H7 (cell line): ENCODE measurements around the gene LRRFIP1. TPM values are rescaled to one million over a fixed set of nuclear protein-coding genes. Genes with fewer than 3 reads are reported as not detected.
A peak's percentile ranks its signal among the peaks of the same experiment; 100 is the strongest.

ENCODE experiments used
- DNase-seq: peaks from one replicate; pipeline ENCODE4 v3.0.0; 2012
- H3K27me3 ChIP-seq: 2 replicates; pipeline ENCODE4 v1.6.0; 2011; ENCODE audit warnings: mild to moderate bottlenecking, low read length; ENCODE audit not compliant: control insufficient read depth, insufficient read depth
- H3K36me3 ChIP-seq: replicated peaks from 2 replicates; pipeline ENCODE4 v1.5.1; 2011; ENCODE audit warnings: low read length; ENCODE audit not compliant: control insufficient read depth, insufficient read depth
- H3K4me3 ChIP-seq: 2 replicates; pipeline ENCODE4 v1.5.1; 2011; ENCODE audit warnings: low read depth, mild to moderate bottlenecking, control low read depth, low read length, moderate library complexity; ENCODE audit not compliant: insufficient read depth
- total RNA-seq: library from RNA; depleted of rRNA; stranded (reverse); fragments of >200 nt; shearing (Covaris generic); gene quantifications from 2 replicates; pipeline ENCODE4 v1.2.3, GENCODE V29; 2014

Gene LRRFIP1
- total RNA-seq, 1 experiment from 2014 or later = 49.9 TPM

GRCh38 chr2:237650455-237650850, 23.1 kb downstream of the LRRFIP1 start:
- DNase-seq = no peak
- H3K27me3 ChIP-seq = no peaks in the 10 kb centered on the region
- no peak overlapping the region for H3K4me3 ChIP-seq

GRCh38 chr2:237651761-237652160, 24.4 kb downstream of the LRRFIP1 start:
- Histone ChIP-seq H3K27me3 (no peaks in the 10 kb centered on the region), H3K4me3 (no peak overlapping the region), H3K36me3 (no peaks in the 10 kb centered on the region; the same call in 1 of the 2 replicates)
- no peak for DNase-seq

More at GRCh38 chr2:237650455-237650850, 23.1 kb downstream of the LRRFIP1 start:
- no peaks in the 10 kb centered on the region; the same call in 1 of the 2 replicates for H3K36me3 ChIP-seq

- H3K36me3 ChIP-seq = no peaks in the 10 kb centered on the region; the same call in 1 of the 2 replicates
- no peak for DNase-seq
- no peaks in the 10 kb centered on the region for H3K27me3 ChIP-seq
- no peak overlapping the region for H3K4me3 ChIP-seq
Measured at GRCh38 chr2:237652181-237652580, 24.8 kb downstream of the LRRFIP1 start.

GRCh38 chr2:237652854-237653253, 25.5 kb downstream of the LRRFIP1 start:
- H3K27me3 ChIP-seq = no peaks in the 10 kb centered on the region
- no peak overlapping the region for H3K4me3 ChIP-seq
- no peak for DNase-seq
- no peaks in the 10 kb centered on the region; the same call in 1 of the 2 replicates for H3K36me3 ChIP-seq

GRCh38 chr2:237653776-237654558, 26.6 kb downstream of the LRRFIP1 start:
- H3K27me3 ChIP-seq = no peaks in the 10 kb centered on the region
- H3K4me3 ChIP-seq = no peak overlapping the region
- H3K36me3 ChIP-seq = no peaks in the 10 kb centered on the region; the same call in 1 of the 2 replicates
- DNase-seq = no peak

- H3K4me3 ChIP-seq = no peak overlapping the region
- H3K27me3 ChIP-seq = no peaks in the 10 kb centered on the region
- H3K36me3 ChIP-seq = no peaks in the 10 kb centered on the region; the same call in 1 of the 2 replicates
- no peak for DNase-seq
Measured at GRCh38 chr2:237657063-237657462, 29.7 kb downstream of the LRRFIP1 start.

- Histone ChIP-seq H3K27me3 (no peaks in the 10 kb centered on the region), H3K36me3 (no peaks in the 10 kb centered on the region), H3K4me3 (no peak overlapping the region)
- no peak for DNase-seq
Measured at GRCh38 chr2:237660381-237660900, 33.1 kb downstream of the LRRFIP1 start.

GRCh38 chr2:237661270-237661669, 33.9 kb downstream of the LRRFIP1 start:
- Histone ChIP-seq H3K36me3 (no peaks in the 10 kb centered on the region), H3K27me3 (no peaks in the 10 kb centered on the region)
- DNase-seq = no peak

GRCh38 chr2:237661799-237662328, 34.5 kb downstream of the LRRFIP1 start:
- no peaks in the 10 kb centered on the region for H3K27me3 ChIP-seq
- no peak for DNase-seq
- no peak overlapping the region for H3K4me3 ChIP-seq
- no peaks in the 10 kb centered on the region for H3K36me3 ChIP-seq

More at GRCh38 chr2:237661270-237661669, 33.9 kb downstream of the LRRFIP1 start:
- H3K4me3 ChIP-seq = no peak overlapping the region

- Histone ChIP-seq H3K36me3 (no peaks in the 10 kb centered on the region), H3K27me3 (no peaks in the 10 kb centered on the region), H3K4me3 (no peak overlapping the region)
- peak; percentile 83 for DNase-seq
Measured at GRCh38 chr2:237662671-237663093, 35.3 kb downstream of the LRRFIP1 start.

- Histone ChIP-seq H3K27me3 (no peaks in the 10 kb centered on the region), H3K36me3 (no peaks in the 10 kb centered on the region), H3K4me3 (no peak overlapping the region)
- no peak for DNase-seq
Measured at GRCh38 chr2:237663517-237664110, 36.2 kb downstream of the LRRFIP1 start.

- H3K4me3 ChIP-seq = no peak overlapping the region
- DNase-seq = no peak
- H3K27me3 ChIP-seq = no peaks in the 10 kb centered on the region
- H3K36me3 ChIP-seq = no peaks in the 10 kb centered on the region
Measured at GRCh38 chr2:237664151-237664550, 36.8 kb downstream of the LRRFIP1 start.

GRCh38 chr2:237665713-237666143, 38.3 kb downstream of the LRRFIP1 start:
- peak; percentile 89 for DNase-seq
- no peaks in the 10 kb centered on the region for H3K27me3 ChIP-seq

GRCh38 chr2:237666606-237667005, 39.2 kb downstream of the LRRFIP1 start:
- Histone ChIP-seq H3K36me3 (no peaks in the 10 kb centered on the region), H3K4me3 (no peak overlapping the region), H3K27me3 (no peaks in the 10 kb centered on the region)
- DNase-seq = no peak

More at GRCh38 chr2:237665713-237666143, 38.3 kb downstream of the LRRFIP1 start:
- Histone ChIP-seq H3K36me3 (no peaks in the 10 kb centered on the region), H3K4me3 (no peak overlapping the region)
